ENCODE results near the gene C11orf24. TPM values are rescaled to one million over a fixed set of nuclear protein-coding genes. Genes with fewer than 3 reads are reported as not detected.
"Not testable (repeated sequence)": the region's sequence is repeated elsewhere in the genome, so short reads cannot be mapped to it uniquely, and the experiment has no call there.

Gene C11orf24
- polyA plus RNA-seq, 1 donor: 74.5 TPM

DNA sequence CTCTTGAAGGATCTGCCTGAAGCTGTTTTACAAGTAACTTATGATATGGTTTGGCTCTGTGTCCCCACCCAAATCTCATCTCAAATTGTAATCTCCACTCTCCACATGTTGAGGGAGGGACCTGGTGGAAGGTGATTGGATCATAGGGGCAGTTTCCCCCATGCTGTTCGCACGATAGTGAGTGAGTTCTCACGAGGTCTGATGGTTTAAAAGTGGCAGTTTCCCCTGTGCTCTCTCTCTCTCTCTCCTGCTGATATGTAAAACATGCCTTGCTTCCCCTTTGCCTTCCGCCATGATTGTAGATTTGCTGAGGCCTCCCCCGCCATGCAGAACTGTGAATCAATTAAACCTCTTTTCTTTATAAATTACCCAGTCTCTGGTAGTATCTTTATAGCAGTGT is 26.9 kb downstream of the C11orf24 start:
- H3K36me3 ChIP-seq (ENCODE audit: control insufficient read depth, insufficient read depth, low read length); H3K27me3 ChIP-seq (ENCODE audit: control insufficient read depth, insufficient read depth, low read length); H3K9me3 ChIP-seq (ENCODE audit: control insufficient read depth, low read depth, low read length); H3K27ac ChIP-seq (ENCODE audit: low read length); H3K4me3 ChIP-seq (ENCODE audit: low read length); H3K4me1 ChIP-seq (ENCODE audit: control insufficient read depth, insufficient read depth, low read length); DNase-seq: not testable (repeated sequence)
- no CpG with 5 or more reads among the region's 5 CpGs for WGBS (ENCODE audit: insufficient coverage, low lambda C conversion rate)

DNA sequence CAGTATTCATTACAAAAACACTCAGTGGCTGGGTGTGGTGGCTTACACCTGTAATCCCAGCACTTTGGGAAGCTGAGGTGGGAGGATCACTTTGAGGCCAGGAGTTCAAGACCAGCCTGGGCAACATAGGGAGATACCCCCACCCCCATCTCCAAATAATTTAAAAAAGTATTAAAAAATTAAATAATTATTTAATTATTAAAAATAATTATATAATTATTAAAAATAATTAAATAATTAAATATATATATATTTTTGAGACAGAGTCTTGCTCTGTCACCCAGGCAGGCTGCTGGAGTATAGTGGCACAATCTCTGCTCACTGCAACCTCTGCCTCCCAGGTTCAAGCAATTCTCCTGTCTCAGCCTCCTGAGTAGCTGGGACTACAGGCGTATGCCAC is 27.9 kb downstream of the C11orf24 start:
- not testable (repeated sequence) for DNase-seq; H3K36me3 ChIP-seq (ENCODE audit: control insufficient read depth, insufficient read depth, low read length); H3K4me1 ChIP-seq (ENCODE audit: control insufficient read depth, insufficient read depth, low read length); H3K4me3 ChIP-seq (ENCODE audit: low read length); H3K27me3 ChIP-seq (ENCODE audit: control insufficient read depth, insufficient read depth, low read length); H3K27ac ChIP-seq (ENCODE audit: low read length); H3K9me3 ChIP-seq (ENCODE audit: control insufficient read depth, low read depth, low read length)
- WGBS (ENCODE audit: insufficient coverage, low lambda C conversion rate): no CpG with 5 or more reads among the region's 1 CpG

DNA sequence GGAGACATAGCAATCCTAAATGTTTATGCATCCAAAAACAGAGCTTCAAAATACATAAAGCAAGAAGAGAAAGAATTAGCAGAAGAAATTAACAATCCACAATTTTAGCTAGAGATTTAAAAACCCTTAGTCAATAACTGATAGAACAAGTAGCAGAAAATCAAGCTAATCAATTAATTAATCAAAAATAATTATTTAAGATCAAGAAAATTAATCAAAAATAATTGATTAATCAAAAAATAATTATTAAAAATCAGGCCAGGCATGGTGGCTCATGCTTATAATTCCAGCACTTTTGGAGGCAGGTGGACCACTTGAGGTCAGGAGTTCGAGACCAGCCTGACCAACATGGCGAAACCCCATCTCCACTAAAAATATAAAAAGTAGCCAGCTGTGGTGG is 29.2 kb downstream of the C11orf24 start:
- DNase-seq: no peak
- H3K4me3 ChIP-seq (ENCODE audit: low read length): no peak overlapping the region
- no peaks in the 10 kb centered on the region for H3K36me3 ChIP-seq (ENCODE audit: control insufficient read depth, insufficient read depth, low read length)
- no peaks in the 10 kb centered on the region for H3K9me3 ChIP-seq (ENCODE audit: control insufficient read depth, low read depth, low read length)
- no CpG with 5 or more reads among the region's 2 CpGs for WGBS (ENCODE audit: insufficient coverage, low lambda C conversion rate)
- no peaks in the 10 kb centered on the region for H3K27me3 ChIP-seq (ENCODE audit: control insufficient read depth, insufficient read depth, low read length)
- no peak overlapping the region for H3K27ac ChIP-seq (ENCODE audit: low read length)
- no peaks in the 10 kb centered on the region for H3K4me1 ChIP-seq (ENCODE audit: control insufficient read depth, insufficient read depth, low read length)

DNA sequence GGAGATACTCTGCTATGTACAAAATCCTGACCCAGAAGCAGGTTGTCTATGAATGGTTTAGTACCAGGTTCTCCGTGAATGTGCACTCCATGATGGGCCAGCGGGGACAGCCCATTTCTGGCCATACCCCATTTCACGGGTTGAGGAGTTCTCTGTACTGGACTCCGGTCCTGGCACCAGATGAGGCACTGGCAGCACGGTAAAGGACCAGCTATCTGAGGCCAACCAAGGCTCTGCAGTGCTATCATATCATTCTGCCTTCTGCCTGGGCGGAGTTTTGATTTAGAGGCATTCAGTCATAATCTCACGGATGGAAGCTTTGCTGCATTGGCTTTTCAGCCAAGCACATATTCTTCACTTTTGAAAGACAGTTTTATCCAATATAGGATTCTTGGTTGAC is 40.2 kb downstream of the C11orf24 start:
- H3K4me1 ChIP-seq (ENCODE audit: control insufficient read depth, insufficient read depth, low read length): no peaks in the 10 kb centered on the region
- no peak overlapping the region for H3K4me3 ChIP-seq (ENCODE audit: low read length)
- H3K27ac ChIP-seq (ENCODE audit: low read length): no peak overlapping the region
- no peak for DNase-seq
- H3K9me3 ChIP-seq (ENCODE audit: control insufficient read depth, low read depth, low read length): no peaks in the 10 kb centered on the region
- WGBS (ENCODE audit: insufficient coverage, low lambda C conversion rate): 80% methylated on average over 1 of the region's 7 CpGs
- no peaks in the 10 kb centered on the region for H3K27me3 ChIP-seq (ENCODE audit: control insufficient read depth, insufficient read depth, low read length)
- no peaks in the 10 kb centered on the region for H3K36me3 ChIP-seq (ENCODE audit: control insufficient read depth, insufficient read depth, low read length)

DNA sequence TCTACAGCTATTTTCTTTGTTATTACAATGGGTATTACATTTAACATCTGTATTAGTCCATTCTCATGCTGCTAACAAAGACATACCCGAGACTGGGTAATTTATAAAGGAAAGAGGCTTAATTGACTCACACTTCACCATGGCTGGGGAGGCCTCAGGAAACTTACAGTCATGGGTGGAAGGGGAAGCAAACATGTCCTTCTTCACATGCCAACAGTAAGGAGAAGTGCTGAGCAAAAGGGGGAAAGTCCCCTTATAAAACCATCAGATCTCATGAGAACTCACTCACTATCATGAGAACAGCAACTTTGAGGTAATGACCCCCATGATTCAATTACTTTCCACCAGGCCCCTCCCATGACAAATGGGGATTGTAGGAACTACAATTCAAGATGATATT is 42.2 kb downstream of the C11orf24 start:
- no peak overlapping the region for H3K27ac ChIP-seq (ENCODE audit: low read length)
- no peak overlapping the region for H3K4me3 ChIP-seq (ENCODE audit: low read length)
- H3K27me3 ChIP-seq (ENCODE audit: control insufficient read depth, insufficient read depth, low read length): no peaks in the 10 kb centered on the region
- H3K9me3 ChIP-seq (ENCODE audit: control insufficient read depth, low read depth, low read length): no peaks in the 10 kb centered on the region
- WGBS (ENCODE audit: insufficient coverage, low lambda C conversion rate): no CpG with 5 or more reads among the region's 1 CpG
- no peak for DNase-seq
- no peaks in the 10 kb centered on the region for H3K4me1 ChIP-seq (ENCODE audit: control insufficient read depth, insufficient read depth, low read length)
- no peaks in the 10 kb centered on the region for H3K36me3 ChIP-seq (ENCODE audit: control insufficient read depth, insufficient read depth, low read length)

DNA sequence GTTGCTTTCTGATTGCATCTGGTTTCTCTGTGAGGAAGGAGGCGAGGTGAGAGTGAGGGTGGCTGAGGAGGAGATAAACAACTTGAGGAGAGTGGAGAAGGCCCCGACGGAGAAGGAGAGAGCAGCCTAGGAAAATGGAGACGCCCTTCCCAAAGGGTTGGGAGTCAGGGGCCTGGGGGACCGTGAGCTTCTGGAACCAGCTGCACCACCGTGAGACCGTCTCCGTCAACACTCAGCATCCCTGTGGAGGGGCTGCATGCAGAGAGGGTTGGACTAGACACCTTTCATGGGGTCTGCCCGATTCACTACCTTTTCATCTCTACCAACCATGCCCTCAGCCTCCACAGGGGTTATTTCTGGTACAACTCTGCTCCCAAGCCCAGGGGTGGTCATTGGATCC is 45.4 kb downstream of the C11orf24 start:
- Histone ChIP-seq H3K36me3 (ENCODE audit: control insufficient read depth, insufficient read depth, low read length) (no peaks in the 10 kb centered on the region), H3K4me3 (ENCODE audit: low read length) (no peak overlapping the region), H3K9me3 (ENCODE audit: control insufficient read depth, low read depth, low read length) (no peaks in the 10 kb centered on the region), H3K27me3 (ENCODE audit: control insufficient read depth, insufficient read depth, low read length) (no peaks in the 10 kb centered on the region), H3K27ac (ENCODE audit: low read length) (no peak overlapping the region), H3K4me1 (ENCODE audit: control insufficient read depth, insufficient read depth, low read length) (no peaks in the 10 kb centered on the region)
- no peak for DNase-seq
- WGBS (ENCODE audit: insufficient coverage, low lambda C conversion rate): no CpG with 5 or more reads among the region's 9 CpGs

DNA sequence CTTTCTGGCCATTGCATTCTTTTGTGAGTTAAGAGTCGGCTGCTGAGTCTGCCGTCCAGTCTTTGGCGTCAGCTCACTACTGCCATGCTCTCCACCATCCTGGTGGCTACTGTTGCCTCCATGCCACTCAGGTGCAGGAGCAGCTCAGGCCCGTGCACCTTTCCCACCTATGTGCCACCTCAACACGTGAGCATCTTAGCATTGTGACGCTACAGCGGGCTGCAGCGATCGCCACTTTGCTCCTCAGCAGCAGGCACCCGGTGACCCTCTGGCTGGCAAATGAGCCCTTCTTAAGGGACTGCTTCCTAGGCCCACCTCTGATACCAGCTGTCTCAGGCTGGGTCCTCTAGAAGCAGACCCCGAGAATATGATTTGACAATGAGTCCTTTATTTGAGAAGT is 47.2 kb downstream of the C11orf24 start:
- no peak overlapping the region for H3K27ac ChIP-seq (ENCODE audit: low read length)
- no peak for DNase-seq
- no peaks in the 10 kb centered on the region for H3K4me1 ChIP-seq (ENCODE audit: control insufficient read depth, insufficient read depth, low read length)
- no peak overlapping the region for H3K4me3 ChIP-seq (ENCODE audit: low read length)
- H3K27me3 ChIP-seq (ENCODE audit: control insufficient read depth, insufficient read depth, low read length): no peaks in the 10 kb centered on the region
- no peaks in the 10 kb centered on the region for H3K9me3 ChIP-seq (ENCODE audit: control insufficient read depth, low read depth, low read length)
- H3K36me3 ChIP-seq (ENCODE audit: control insufficient read depth, insufficient read depth, low read length): no peaks in the 10 kb centered on the region
- WGBS (ENCODE audit: insufficient coverage, low lambda C conversion rate): no CpG with 5 or more reads among the region's 11 CpGs

DNA sequence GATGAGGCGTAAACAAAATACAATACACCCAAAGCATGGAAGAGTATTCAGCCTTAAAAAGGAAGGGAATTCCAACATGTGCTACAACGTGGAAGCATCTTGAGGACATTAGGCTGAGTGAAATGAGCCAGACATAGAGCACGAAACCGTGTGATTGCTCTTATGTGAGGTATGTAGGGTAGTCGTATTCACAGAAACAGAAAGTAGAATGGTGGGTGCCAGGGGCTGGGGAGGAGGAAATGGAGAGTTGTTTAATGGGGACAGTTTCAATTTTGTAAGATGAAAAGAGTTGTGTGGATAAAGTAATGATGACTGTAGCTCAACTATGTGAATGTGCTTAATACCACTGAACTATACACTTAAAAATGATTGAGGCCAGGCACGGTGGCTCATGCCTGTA is 48.5 kb downstream of the C11orf24 start:
- WGBS (ENCODE audit: insufficient coverage, low lambda C conversion rate): 80% methylated on average over 2 of the region's 6 CpGs

DNA sequence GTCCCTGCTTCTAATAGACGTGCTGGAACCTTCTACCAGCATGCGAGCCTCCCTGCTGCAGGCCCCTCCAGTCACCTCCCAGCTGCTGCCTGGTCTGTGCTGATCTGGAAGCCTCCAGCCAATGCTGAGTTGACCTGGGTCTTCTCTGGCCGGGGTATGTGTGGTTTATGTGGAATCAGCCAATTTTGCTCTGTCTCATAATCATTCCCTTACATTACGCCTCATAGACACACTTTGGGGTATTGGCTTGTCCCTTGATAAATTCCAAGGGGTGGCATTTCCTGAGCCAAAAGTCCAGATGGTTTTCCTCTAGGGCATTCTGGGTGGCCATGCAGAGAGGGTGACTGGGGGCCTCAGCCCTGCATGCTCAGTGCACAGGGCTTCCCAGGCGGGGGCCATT is 50.4 kb downstream of the C11orf24 start:
- H3K4me1 ChIP-seq (ENCODE audit: control insufficient read depth, insufficient read depth, low read length): peaks cover under 1% of the 10 kb centered on the region
- peaks cover 5% of the 10 kb centered on the region for H3K27me3 ChIP-seq (ENCODE audit: control insufficient read depth, insufficient read depth, low read length)
- no CpG with 5 or more reads among the region's 5 CpGs for whole genome bisulfite sequencing (ENCODE audit: insufficient coverage, low lambda C conversion rate)
- no peak overlapping the region for H3K4me3 ChIP-seq (ENCODE audit: low read length)
- H3K27ac ChIP-seq (ENCODE audit: low read length): no peak overlapping the region
- H3K36me3 ChIP-seq (ENCODE audit: control insufficient read depth, insufficient read depth, low read length): no peaks in the 10 kb centered on the region
- no peaks in the 10 kb centered on the region for H3K9me3 ChIP-seq (ENCODE audit: control insufficient read depth, low read depth, low read length)
- no peak for DNase-seq

More for the DNA sequence above, 48.5 kb downstream of the C11orf24 start:
- H3K9me3 ChIP-seq (ENCODE audit: control insufficient read depth, low read depth, low read length): no peaks in the 10 kb centered on the region
- H3K4me3 ChIP-seq (ENCODE audit: low read length): no peak overlapping the region
- H3K27ac ChIP-seq (ENCODE audit: low read length): no peak overlapping the region
- H3K4me1 ChIP-seq (ENCODE audit: control insufficient read depth, insufficient read depth, low read length): no peaks in the 10 kb centered on the region
- DNase-seq: no peak
- H3K27me3 ChIP-seq (ENCODE audit: control insufficient read depth, insufficient read depth, low read length): peaks cover 1% of the 10 kb centered on the region
- H3K36me3 ChIP-seq (ENCODE audit: control insufficient read depth, insufficient read depth, low read length): no peaks in the 10 kb centered on the region

DNA sequence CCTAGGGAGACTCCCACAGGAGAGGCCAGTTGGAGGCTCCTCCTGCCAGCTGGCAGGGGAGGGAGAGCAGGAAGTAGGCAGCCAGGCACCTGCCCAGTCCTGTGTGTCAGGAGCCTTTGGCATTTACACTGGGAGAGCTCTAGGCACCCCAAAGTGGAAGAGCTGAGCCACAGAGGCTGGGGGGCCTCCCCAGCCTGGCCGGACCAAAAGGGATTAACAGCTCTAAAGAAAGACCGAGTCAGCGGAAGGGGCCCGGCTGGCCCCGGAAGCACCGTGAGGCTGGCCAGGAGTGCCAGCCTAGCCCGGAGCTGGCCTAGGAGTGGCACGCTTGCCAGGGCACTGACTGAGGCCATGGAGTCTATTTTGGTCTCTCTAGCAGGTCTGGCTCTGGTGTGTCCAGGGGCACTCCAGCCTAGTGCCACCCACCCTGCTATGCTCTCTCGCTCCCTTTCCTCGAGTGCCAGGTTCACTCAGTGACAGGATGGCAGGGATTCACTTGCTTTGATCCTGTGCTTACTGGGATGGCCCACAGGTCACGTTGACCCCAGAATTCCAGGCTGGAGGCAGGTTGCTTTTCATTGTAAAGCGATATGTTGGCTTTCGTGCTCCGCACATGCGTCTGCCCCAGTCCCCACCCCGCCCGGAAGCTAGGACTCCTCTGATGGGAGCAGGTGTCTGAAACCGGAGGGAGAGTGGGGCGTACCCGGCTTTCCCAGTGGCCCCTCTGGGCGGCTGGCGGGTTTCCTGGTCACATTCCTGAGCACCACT is 55.4 kb downstream of the C11orf24 start:
- Histone ChIP-seq H3K4me3 (ENCODE audit: low read length) (no peak overlapping the region), H3K9me3 (ENCODE audit: control insufficient read depth, low read depth, low read length) (peaks cover 3% of the 10 kb centered on the region), H3K27ac (ENCODE audit: low read length) (no peak overlapping the region), H3K27me3 (ENCODE audit: control insufficient read depth, insufficient read depth, low read length) (peaks cover 5% of the 10 kb centered on the region), H3K4me1 (ENCODE audit: control insufficient read depth, insufficient read depth, low read length) (peaks cover 17% of the 10 kb centered on the region), H3K36me3 (ENCODE audit: control insufficient read depth, insufficient read depth, low read length) (no peaks in the 10 kb centered on the region)
- DNase-seq: peak in 1 of 2 donors; percentile 29
- WGBS (ENCODE audit: insufficient coverage, low lambda C conversion rate): no CpG with 5 or more reads among the region's 22 CpGs

DNA sequence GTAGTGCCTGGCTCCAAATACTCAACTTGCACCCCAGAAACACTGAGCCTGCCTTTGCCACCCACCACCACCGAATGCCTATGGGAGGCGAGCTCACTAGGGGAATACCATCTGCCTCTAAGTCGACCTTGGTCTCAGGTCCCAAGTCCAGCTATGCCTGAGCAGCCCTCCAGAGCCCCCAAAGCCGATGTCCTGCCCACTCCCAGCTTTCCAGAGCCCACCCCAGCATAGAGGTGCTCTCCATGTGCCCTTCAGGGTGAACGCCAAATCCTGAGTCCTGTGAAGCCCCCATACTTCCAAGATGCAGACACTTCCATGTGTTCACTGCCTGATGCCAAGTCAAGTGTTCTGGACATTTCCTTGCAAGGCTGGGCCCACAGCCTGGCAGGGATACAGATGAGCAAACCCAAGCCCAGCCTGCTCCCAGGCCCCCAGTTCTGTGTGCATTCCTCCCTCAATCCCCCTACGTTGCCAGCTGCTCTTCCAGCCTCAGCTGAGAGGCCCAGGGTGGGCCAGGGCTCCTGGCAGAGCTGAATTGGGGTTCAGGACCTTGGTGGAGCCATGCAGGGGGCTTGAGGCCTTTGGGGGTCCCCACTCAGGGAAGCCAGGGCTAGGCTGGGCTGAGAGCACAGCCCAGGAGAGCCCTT is 56.1 kb downstream of the C11orf24 start:
- H3K27ac ChIP-seq (ENCODE audit: low read length): no peak overlapping the region
- H3K27me3 ChIP-seq (ENCODE audit: control insufficient read depth, insufficient read depth, low read length): peaks cover 5% of the 10 kb centered on the region
- DNase-seq: no peak
- H3K36me3 ChIP-seq (ENCODE audit: control insufficient read depth, insufficient read depth, low read length): no peaks in the 10 kb centered on the region
- no peak overlapping the region for H3K4me3 ChIP-seq (ENCODE audit: low read length)
- H3K4me1 ChIP-seq (ENCODE audit: control insufficient read depth, insufficient read depth, low read length): peaks cover 24% of the 10 kb centered on the region
- no CpG with 5 or more reads among the region's 6 CpGs for WGBS (ENCODE audit: insufficient coverage, low lambda C conversion rate)
- peaks cover 3% of the 10 kb centered on the region for H3K9me3 ChIP-seq (ENCODE audit: control insufficient read depth, low read depth, low read length)

All from large intestine (tissue), 3 donors.